Astrocyte of the spinal cord (primary cell): ENCODE measurements around the gene ZNF584.
"Not testable (repeated sequence)": the region's sequence is repeated elsewhere in the genome, so short reads cannot be mapped to it uniquely, and the experiment has no call there.

Source experiments
- DNase-seq: peaks from one replicate; pipeline ENCODE4 v3.0.0; 2011; ENCODE audit warnings: low read depth, low spot score
- H3K4me3 ChIP-seq: 2 replicates; pipeline ENCODE4 v1.5.1; 2011; ENCODE audit warnings: low read depth, mild to moderate bottlenecking, low read length, moderate library complexity
- in situ Hi-C: cut with HindIII; loops from 2 replicates; pipeline ENCODE4 v1.10.0; 2017; ENCODE audit warnings: low sequenced_read_pairs
- TF ChIP-seq, protein P1 (sequence below): IDR thresholded peaks from 2 replicates; pipeline ENCODE4 v1.5.1; 2012; ENCODE audit warnings: low read depth, mild to moderate bottlenecking, low read length, inconsistent platforms

Gene ZNF584

DNA sequence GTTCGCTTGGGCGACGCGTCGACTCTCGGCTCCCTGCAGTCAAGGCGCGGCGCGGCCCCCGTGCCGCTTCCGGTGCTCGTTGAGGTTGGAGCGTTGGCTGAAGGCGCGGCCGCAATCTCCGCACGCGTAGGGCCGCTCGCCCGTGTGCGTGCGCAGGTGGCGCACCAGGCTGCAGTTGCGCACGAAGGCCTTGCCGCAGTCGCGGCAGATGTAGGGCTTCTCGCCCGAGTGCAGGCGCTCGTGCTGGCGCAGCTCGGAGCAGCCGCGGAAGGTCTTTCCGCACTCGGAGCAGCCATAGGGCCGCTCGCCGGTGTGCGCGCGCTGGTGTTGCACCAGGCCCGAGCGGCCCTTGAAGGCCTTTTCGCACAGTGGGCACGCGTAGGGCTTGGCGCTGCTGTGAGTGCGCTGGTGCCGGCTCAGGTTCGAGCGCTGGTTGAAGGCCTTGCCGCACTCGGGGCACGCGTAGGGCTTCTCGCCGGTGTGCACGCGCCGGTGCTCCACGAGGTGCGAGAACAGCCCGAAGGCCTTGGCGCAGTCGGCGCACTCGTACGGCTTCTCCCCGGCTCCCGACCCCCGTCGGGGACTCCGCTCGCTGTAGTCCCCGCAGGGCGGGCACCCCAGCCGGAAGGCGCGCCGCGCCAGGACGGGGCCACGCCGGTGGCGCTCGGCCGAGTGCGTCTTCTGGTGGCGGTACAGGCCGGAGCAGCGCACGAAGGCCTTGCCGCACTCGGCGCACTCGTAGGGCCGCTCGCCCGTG, 40.6 kb upstream of the ZNF584 start:
- in situ Hi-C loops: no loop called here
- TF ChIP-seq, protein P1, sequence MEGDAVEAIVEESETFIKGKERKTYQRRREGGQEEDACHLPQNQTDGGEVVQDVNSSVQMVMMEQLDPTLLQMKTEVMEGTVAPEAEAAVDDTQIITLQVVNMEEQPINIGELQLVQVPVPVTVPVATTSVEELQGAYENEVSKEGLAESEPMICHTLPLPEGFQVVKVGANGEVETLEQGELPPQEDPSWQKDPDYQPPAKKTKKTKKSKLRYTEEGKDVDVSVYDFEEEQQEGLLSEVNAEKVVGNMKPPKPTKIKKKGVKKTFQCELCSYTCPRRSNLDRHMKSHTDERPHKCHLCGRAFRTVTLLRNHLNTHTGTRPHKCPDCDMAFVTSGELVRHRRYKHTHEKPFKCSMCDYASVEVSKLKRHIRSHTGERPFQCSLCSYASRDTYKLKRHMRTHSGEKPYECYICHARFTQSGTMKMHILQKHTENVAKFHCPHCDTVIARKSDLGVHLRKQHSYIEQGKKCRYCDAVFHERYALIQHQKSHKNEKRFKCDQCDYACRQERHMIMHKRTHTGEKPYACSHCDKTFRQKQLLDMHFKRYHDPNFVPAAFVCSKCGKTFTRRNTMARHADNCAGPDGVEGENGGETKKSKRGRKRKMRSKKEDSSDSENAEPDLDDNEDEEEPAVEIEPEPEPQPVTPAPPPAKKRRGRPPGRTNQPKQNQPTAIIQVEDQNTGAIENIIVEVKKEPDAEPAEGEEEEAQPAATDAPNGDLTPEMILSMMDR: no peak
- no peak overlapping the region for H3K4me3 ChIP-seq

DNA sequence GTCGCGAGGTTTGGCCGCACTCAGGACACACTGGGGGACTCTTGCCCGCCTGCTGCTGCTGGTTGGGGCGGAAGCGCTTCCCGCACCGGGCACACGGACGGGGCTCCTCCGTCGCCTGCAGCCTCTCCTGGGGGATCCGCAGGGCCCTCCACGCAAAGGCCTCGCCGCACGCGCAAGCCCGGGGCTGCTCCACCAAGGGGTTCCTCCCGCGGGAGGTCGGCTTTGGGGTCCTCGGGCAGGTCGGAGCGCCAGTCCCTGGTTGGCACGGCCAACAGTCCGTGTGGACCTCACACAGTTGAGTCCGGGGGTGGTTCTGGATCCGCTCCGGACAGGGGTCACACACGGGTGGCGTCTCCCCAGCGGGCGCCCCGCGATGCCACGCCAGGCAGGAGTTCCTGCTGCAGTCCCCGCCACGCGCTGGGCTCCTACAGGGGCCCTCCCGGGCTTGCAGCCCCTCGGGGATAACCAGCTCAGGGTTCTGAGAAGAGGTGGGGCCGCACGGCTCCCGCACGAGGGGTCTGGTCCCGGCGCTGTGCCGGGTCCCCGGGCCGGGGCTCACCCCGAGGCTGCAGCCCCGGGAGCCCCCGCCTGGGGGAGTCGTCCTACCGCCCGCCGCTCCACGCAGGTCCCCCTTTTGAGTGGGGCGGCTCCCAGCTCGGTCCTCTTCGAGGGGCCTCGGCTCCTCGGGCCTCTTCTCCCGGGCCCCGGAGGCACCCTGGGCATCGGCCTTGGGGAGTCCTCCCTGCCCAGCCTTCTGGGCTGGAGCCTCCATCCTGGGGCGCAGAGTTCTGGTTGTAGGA, 39.7 kb upstream of the ZNF584 start:
- DNase-seq: no peak
- no peak overlapping the region for H3K4me3 ChIP-seq
- TF ChIP-seq, protein P1: no peak
- in situ Hi-C loops: no loop called here

More for the DNA sequence above, 40.6 kb upstream of the ZNF584 start:
- DNase-seq: no peak

DNA sequence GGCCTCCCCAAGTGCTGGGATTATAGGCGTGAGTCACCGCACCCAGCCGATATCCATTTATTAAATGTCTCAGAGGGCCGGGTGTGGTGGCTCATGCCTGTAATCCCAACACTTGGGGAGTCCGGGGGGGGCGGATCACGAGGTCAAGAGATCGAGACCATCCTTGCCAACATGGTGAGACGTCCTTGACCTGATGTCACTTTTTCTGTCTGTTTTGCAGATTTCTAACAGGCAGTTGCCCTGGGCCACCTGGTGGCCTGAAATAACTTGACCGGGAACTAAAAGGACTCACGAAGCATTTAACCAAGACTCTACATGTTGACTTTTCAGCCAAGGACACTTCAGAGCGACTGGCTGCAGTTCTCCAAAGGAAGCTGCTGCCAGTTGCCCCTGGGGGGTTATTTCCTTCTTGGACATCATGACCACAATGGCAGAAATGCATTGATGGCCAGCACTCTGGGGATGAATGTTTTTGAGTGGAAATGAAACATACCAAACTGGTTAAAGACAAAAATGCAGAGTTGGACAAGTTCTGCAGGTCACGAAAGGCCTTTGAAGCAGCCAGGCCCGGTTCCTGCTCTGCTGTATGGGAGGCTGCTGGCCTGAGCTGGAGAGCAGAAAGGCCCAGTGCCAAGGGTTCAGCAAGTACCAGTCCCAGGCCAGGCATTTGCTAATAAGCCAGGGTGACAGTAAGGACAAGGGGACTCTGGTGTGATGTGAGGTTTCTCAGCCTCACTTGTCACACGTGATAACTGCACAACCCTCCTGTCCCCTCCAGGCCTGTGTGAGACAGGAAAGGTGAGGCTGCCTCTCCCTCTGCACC, 35.9 kb upstream of the ZNF584 start:
- in situ Hi-C loops: no loop called here
- H3K4me3 ChIP-seq: no peak overlapping the region
- TF ChIP-seq, protein P1: no peak
- DNase-seq: no peak

DNA sequence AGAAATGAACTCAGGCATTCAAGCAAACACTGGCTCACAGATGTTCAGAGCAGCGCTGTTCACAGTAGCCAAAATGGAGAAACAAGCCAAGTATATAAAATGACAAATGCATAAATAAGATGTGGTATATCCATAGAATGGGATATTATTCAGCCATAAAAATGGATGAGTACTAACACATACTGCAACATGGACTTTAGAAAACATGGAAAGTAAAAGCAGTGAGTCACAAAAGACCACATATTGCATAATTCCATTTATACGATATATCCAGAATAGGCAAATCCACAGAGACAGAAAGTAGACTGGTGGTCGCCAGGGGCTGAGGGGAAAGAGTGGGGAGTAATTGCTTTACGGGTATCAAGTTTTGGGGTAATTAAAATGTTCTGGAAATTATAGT, 34.2 kb upstream of the ZNF584 start:
- in situ Hi-C loops: no loop called here
- no peak overlapping the region for H3K4me3 ChIP-seq
- no peak for DNase-seq
- TF ChIP-seq, protein P1: no peak

DNA sequence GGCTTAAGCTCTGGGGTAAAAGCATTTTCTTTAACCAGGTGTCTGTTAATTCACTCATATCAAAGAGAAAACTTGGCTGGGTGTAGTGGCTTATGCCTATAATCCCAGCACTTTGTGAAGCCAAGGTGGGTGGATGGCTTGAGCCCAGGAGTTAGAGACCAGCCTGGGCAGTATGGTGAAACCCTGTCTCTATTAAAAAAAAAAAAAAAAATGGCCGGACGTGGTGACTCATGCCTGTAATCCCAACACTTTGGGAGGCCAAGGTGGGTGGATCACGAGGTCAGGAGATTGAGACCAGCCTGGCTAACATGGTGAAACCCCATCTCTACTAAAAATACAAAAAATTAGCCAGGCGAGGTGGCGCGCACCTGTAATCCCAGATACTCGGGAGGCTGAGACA, 31.7 kb upstream of the ZNF584 start:
- in situ Hi-C loops, H3K4me3 ChIP-seq, DNase-seq: not testable (repeated sequence)

DNA sequence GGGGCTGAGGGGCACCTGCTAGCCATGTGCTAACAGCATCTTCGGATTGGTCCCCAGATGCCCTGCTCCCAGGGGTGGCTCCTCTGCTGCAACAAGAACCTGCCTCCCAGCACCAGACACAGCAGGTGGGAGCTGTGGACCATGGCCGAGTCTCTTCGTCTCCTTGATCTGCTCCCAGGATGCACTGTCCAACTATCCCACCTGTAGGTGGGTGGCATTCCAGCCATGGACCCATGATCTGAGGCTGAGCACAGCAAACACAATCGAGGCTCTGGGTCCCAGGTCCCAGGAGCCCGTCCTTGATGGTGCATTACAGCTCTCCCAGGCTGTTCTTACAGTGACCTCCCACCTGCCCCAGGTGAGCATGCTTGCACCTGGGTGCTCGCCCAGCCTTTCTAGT, 29.2 kb upstream of the ZNF584 start:
- no peak for DNase-seq
- in situ Hi-C loops: no loop called here
- TF ChIP-seq, protein P1: no peak
- no peak overlapping the region for H3K4me3 ChIP-seq
